Small intestine (tissue), 7 donors: ENCODE data around the gene MLLT3. TPM values are rescaled to one million over a fixed set of nuclear protein-coding genes. Genes with fewer than 3 reads are reported as not detected.

Experiments used
- DNase-seq, 2 donors: peaks; one replicate each; pipeline versions ENCODE4 v3.0.0 to v3.0.0-alpha.2; 2013
- FAIRE-seq: peaks from 2 replicates; lab custom pipeline; 2012; peaks lifted over from hg19 to GRCh38; lab: Jason Lieb, UNC
- H3K27ac ChIP-seq, 3 donors: one replicate each; pipeline ENCODE4 v1.5.1; 2013; ENCODE audit warnings: low read length in 2 of 3, mild to moderate bottlenecking in 2 of 3, control low read depth in 1 of 3, inconsistent platforms in 1 of 3, low read depth in 1 of 3, moderate library complexity in 1 of 3
- H3K27me3 ChIP-seq, 3 donors: one replicate each; pipeline ENCODE4 v1.6.1; 2013; ENCODE audit warnings: low read length in 3 of 3, inconsistent platforms in 1 of 3; ENCODE audit not compliant: control insufficient read depth in 3 of 3, insufficient read depth in 3 of 3
- H3K36me3 ChIP-seq, 3 donors: one replicate each; pipeline ENCODE4 v1.6.1; 2013; ENCODE audit warnings: low read length in 3 of 3, inconsistent platforms in 1 of 3, low read depth in 1 of 3, mild to moderate bottlenecking in 1 of 3, moderate library complexity in 1 of 3; ENCODE audit not compliant: control insufficient read depth in 3 of 3, insufficient read depth in 2 of 3
- H3K4me1 ChIP-seq, 3 donors: one replicate each; pipeline ENCODE4 v1.6.1; 2013; ENCODE audit warnings: low read length in 2 of 3, inconsistent platforms in 1 of 3, low read depth in 1 of 3, mild to moderate bottlenecking in 1 of 3, moderate library complexity in 1 of 3; ENCODE audit not compliant: control insufficient read depth in 3 of 3, insufficient read depth in 2 of 3
- H3K4me3 ChIP-seq, 3 donors: one replicate each; pipeline ENCODE4 v1.5.1; 2013; ENCODE audit warnings: low read length in 3 of 3, control low read depth in 1 of 3, inconsistent platforms in 1 of 3, low read depth in 1 of 3, mild to moderate bottlenecking in 1 of 3, moderate library complexity in 1 of 3
- H3K9me3 ChIP-seq, 2 donors: one replicate each; pipeline ENCODE4 v1.6.1; 2013; ENCODE audit warnings: low read depth in 1 of 2, low read length in 1 of 2; ENCODE audit not compliant: control insufficient read depth in 2 of 2, insufficient read depth in 1 of 2
- WGBS, 3 donors: extraction: QIAGEN DNeasy Blood & Tissue Kit; methylation state at CpG; one replicate each; pipeline ENCODE4 v1.1.7; 2013; 5-methylcytosine and 5-hydroxymethylcytosine counted together
- polyA plus RNA-seq, 4 donors: library from polyadenylated mRNA; stranded (reverse) in 3 of 4; unstranded in 1 of 4; fragments of 200-250 nt in 3 of 4; fragments of 120-200 nt in 1 of 4; gene quantifications; one replicate each; pipeline versions ENCODE4 v1.2.1 to v1.2.3, GENCODE V29; 2013
- donor health status: healthy with polysubstance abuse.
- donor health status: control.
- donor health status: control.
- donor health status: Bipolar disorder and iron deficiency.
- donor health status: healthy.

Gene MLLT3
- polyA plus RNA-seq, 4 donors: 8.9 to 34.5 (median 14.0) TPM

- Histone ChIP-seq H3K9me3 (no peaks in the 10 kb centered on the region), H3K27me3 (no peaks in the 10 kb centered on the region), H3K27ac (no peak overlapping the region), H3K36me3 (no peaks in the 10 kb centered on the region), H3K4me1 (peaks cover 0 to 5% (median 0%) of the 10 kb centered on the region in 3 donors), H3K4me3 (no peak overlapping the region)
- 80 to 87% (median 86%) methylated on average over 2 of the region's 2 CpGs for WGBS, 3 donors
- DNase-seq (no peak), FAIRE-seq (no peak)
Measured at GRCh38 chr9:20496328-20496727, 126.0 kb downstream of the MLLT3 start.

- no peaks in the 10 kb centered on the region for H3K9me3 ChIP-seq
- FAIRE-seq (no peak), DNase-seq (no peak)
- WGBS, 3 donors: 84 to 90% (median 85%) methylated on average over 3 of the region's 3 CpGs
- H3K36me3 ChIP-seq: no peaks in the 10 kb centered on the region
- H3K27ac ChIP-seq: no peak overlapping the region
- H3K4me1 ChIP-seq: peaks cover 0 to 5% (median 0%) of the 10 kb centered on the region in 3 donors
- H3K27me3 ChIP-seq: no peaks in the 10 kb centered on the region
- H3K4me3 ChIP-seq: no peak overlapping the region
Measured at GRCh38 chr9:20495098-20495497, 127.2 kb downstream of the MLLT3 start.

- FAIRE-seq: no peak
- no peaks in the 10 kb centered on the region for H3K9me3 ChIP-seq
- H3K4me1 ChIP-seq: peaks cover 0 to 5% (median 0%) of the 10 kb centered on the region in 3 donors
- H3K27ac ChIP-seq: no peak overlapping the region
- 84 to 97% (median 94%) methylated on average over 1 of the region's 1 CpG for WGBS, 3 donors
- no peaks in the 10 kb centered on the region for H3K27me3 ChIP-seq
- H3K4me3 ChIP-seq: no peak overlapping the region
- DNase-seq: no peak
- H3K36me3 ChIP-seq: no peaks in the 10 kb centered on the region
Measured at GRCh38 chr9:20494035-20494434, 128.3 kb downstream of the MLLT3 start.

- H3K36me3 ChIP-seq: no peaks in the 10 kb centered on the region
- peaks cover 0 to 5% (median 0%) of the 10 kb centered on the region in 3 donors for H3K4me1 ChIP-seq
- H3K9me3 ChIP-seq: no peaks in the 10 kb centered on the region
- DNase-seq (no peak), FAIRE-seq (no peak)
- H3K27ac ChIP-seq: no peak overlapping the region
- H3K4me3 ChIP-seq: no peak overlapping the region
- H3K27me3 ChIP-seq: no peaks in the 10 kb centered on the region
- WGBS, 3 donors: 89 to 91% (median 89%) methylated on average over 1 of the region's 1 CpG
Measured at GRCh38 chr9:20492772-20493171, 129.5 kb downstream of the MLLT3 start.

GRCh38 chr9:20491612-20492011 is 130.7 kb downstream of the MLLT3 start:
- H3K36me3 ChIP-seq: no peaks in the 10 kb centered on the region
- no peaks in the 10 kb centered on the region for H3K27me3 ChIP-seq
- WGBS, 3 donors: 92 to 97% (median 94%) methylated on average over 1 of the region's 1 CpG
- H3K27ac ChIP-seq: no peak overlapping the region
- no peak for DNase-seq
- H3K4me1 ChIP-seq: peaks cover 0 to 3% (median 0%) of the 10 kb centered on the region in 3 donors
- no peaks in the 10 kb centered on the region for H3K9me3 ChIP-seq
- FAIRE-seq: no peak
- no peak overlapping the region for H3K4me3 ChIP-seq

- Histone ChIP-seq H3K27ac (no peak overlapping the region), H3K9me3 (no peaks in the 10 kb centered on the region), H3K27me3 (no peaks in the 10 kb centered on the region), H3K36me3 (no peaks in the 10 kb centered on the region), H3K4me3 (no peak overlapping the region), H3K4me1 (no peaks in the 10 kb centered on the region)
- 84 to 91% (median 85%) methylated on average over 4 of the region's 4 CpGs for WGBS, 3 donors
- DNase-seq (no peak), FAIRE-seq (no peak)
Measured at GRCh38 chr9:20490246-20490834, 132.0 kb downstream of the MLLT3 start.

GRCh38 chr9:20488691-20489090 is 133.6 kb downstream of the MLLT3 start:
- FAIRE-seq (no peak), DNase-seq (no peak)
- Histone ChIP-seq H3K36me3 (no peaks in the 10 kb centered on the region), H3K4me1 (no peaks in the 10 kb centered on the region), H3K27ac (no peak overlapping the region), H3K9me3 (no peaks in the 10 kb centered on the region), H3K4me3 (no peak overlapping the region), H3K27me3 (no peaks in the 10 kb centered on the region)
- 67 to 73% (median 68%) methylated on average over 1 of the region's 1 CpG for WGBS, 3 donors

GRCh38 chr9:20486552-20486951 is 135.7 kb downstream of the MLLT3 start:
- Histone ChIP-seq H3K27ac (no peak overlapping the region), H3K36me3 (no peaks in the 10 kb centered on the region), H3K27me3 (no peaks in the 10 kb centered on the region), H3K9me3 (no peaks in the 10 kb centered on the region), H3K4me3 (no peak overlapping the region), H3K4me1 (no peaks in the 10 kb centered on the region)
- DNase-seq: no peak
- WGBS, 3 donors: 66 to 80% (median 67%) methylated on average over 4 of the region's 4 CpGs
- FAIRE-seq: no peak

GRCh38 chr9:20481437-20481836 is 140.9 kb downstream of the MLLT3 start:
- no peak overlapping the region for H3K27ac ChIP-seq
- peaks cover 0 to 4% (median 0%) of the 10 kb centered on the region in 3 donors for H3K4me1 ChIP-seq
- 96 to 98% (median 97%) methylated on average over 5 of the region's 5 CpGs for WGBS, 3 donors
- no peak for FAIRE-seq
- no peak overlapping the region for H3K4me3 ChIP-seq
- no peaks in the 10 kb centered on the region for H3K36me3 ChIP-seq
- no peak for DNase-seq
- no peaks in the 10 kb centered on the region for H3K27me3 ChIP-seq
- H3K9me3 ChIP-seq: no peaks in the 10 kb centered on the region
